Duodenal mucosa (tissue), 2 donors: ENCODE results near the gene PDZRN4.

Experiments used
- H3K27ac ChIP-seq: one replicate; pipeline ENCODE4 v1.7.0; 2013; ENCODE audit warnings: low read depth, low read length
- H3K27me3 ChIP-seq, 2 donors: one replicate each; pipeline ENCODE4 v1.7.0; 2013; ENCODE audit warnings: low read length in 2 of 2, control low read depth in 1 of 2; ENCODE audit not compliant: insufficient read depth in 2 of 2, control insufficient read depth in 1 of 2
- H3K36me3 ChIP-seq, 2 donors: one replicate each; pipeline ENCODE4 v1.7.0; 2013; ENCODE audit warnings: low read length in 2 of 2, control low read depth in 1 of 2; ENCODE audit not compliant: insufficient read depth in 2 of 2, control insufficient read depth in 1 of 2
- H3K4me1 ChIP-seq, 2 donors: one replicate each; pipeline ENCODE4 v1.7.0; 2013; ENCODE audit warnings: low read length in 2 of 2, control low read depth in 1 of 2; ENCODE audit not compliant: insufficient read depth in 2 of 2, control insufficient read depth in 1 of 2
- H3K4me3 ChIP-seq, 2 donors: one replicate each; pipeline ENCODE4 v1.7.0; 2013; ENCODE audit warnings: low read length in 2 of 2, low read depth in 1 of 2
- H3K9ac ChIP-seq, 2 donors: one replicate each; pipeline ENCODE4 v1.7.0; 2013; ENCODE audit warnings: low read length in 2 of 2, low read depth in 1 of 2
- H3K9me3 ChIP-seq, 2 donors: one replicate each; pipeline ENCODE4 v1.7.0; 2013; ENCODE audit warnings: low read length in 2 of 2, control low read depth in 1 of 2; ENCODE audit not compliant: control insufficient read depth in 1 of 2

PDZRN4 gene

DNA sequence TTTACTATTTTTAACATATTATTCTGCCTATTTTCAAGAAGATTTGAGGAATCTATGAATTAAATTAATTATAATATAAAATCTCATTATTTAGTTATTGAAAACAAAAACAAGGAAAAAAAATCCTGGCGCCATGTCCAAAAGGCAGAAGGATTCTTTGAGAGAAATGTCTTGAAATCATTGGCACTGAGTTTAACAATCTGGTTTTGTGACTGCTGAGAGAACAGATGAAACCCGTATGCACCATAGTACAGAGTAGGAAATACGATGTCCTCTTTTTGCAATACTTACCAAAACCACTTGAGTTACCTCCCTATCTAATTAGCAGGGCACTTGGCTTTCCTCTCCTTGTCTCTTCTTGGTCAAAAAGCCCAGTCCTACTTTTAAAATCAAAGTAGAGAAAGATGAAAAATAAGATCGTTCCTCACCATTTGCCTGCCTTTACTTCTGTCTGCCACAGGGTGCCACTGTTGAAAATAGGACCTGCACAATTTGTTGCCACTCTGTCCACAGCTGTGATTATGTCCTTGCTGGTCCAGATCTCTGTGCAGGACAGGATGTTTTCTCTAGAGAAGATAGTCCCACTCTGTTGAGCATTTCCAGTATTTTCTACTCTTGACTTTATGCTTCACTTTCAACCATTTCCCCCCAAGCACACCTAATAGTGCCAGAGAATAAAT lies 179.7 kb downstream of the PDZRN4 start:
- H3K4me1 ChIP-seq: no peaks in the 10 kb centered on the region
- no peak overlapping the region for H3K27ac ChIP-seq
- H3K9ac ChIP-seq: no peak overlapping the region
- H3K36me3 ChIP-seq: no peaks in the 10 kb centered on the region
- H3K4me3 ChIP-seq: no peak overlapping the region
- H3K27me3 ChIP-seq: no peaks in the 10 kb centered on the region
- peaks cover 0 to 3% of the 10 kb centered on the region in 2 donors for H3K9me3 ChIP-seq

DNA sequence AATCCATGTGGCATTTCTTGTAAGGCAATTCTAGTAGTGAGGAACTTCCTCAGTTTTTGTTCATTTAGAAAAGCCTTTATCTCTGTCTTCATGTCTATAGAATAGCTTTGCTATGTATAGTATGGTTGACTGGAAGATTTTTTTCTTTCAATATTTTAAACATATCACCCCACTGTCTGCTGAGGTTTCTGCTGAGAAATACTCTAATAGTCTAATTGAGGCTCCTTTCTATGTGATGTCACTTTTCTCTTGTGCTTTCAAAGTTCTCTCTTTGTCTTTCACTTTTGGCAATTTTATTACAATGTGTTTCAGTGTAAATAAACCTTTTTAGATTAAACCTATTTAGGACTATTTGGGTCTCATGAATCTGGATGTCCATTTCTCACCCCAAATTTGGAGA lies 192.8 kb downstream of the PDZRN4 start:
- Histone ChIP-seq H3K27me3 (no peaks in the 10 kb centered on the region), H3K4me1 (no peaks in the 10 kb centered on the region), H3K27ac (no peak overlapping the region), H3K9me3 (peaks cover 0 to 5% of the 10 kb centered on the region in 2 donors), H3K4me3 (no peak overlapping the region), H3K36me3 (no peaks in the 10 kb centered on the region), H3K9ac (no peak overlapping the region)

DNA sequence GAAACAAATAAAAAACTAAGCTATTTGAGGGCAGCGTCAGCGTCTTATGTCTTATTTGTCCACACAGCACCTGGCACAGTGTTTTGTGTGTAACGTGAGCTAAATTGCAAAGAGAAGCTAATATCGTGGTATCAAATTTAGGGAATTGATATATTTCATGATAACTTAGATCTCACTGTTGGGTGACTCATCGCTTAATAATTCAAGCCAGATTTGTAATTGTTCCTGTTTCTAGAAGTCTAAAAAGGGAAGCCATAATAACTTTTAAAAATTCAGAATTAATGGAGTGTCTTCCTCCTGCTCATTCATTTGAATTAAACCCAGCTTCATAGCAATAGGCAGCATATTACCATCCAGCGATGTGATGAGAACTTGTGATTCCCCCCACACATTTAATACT lies 214.7 kb downstream of the PDZRN4 start:
- Histone ChIP-seq H3K9ac (no peak overlapping the region), H3K4me1 (no peaks in the 10 kb centered on the region), H3K27me3 (no peaks in the 10 kb centered on the region), H3K4me3 (no peak overlapping the region), H3K9me3 (no peaks in the 10 kb centered on the region), H3K27ac (no peak overlapping the region), H3K36me3 (no peaks in the 10 kb centered on the region)

DNA sequence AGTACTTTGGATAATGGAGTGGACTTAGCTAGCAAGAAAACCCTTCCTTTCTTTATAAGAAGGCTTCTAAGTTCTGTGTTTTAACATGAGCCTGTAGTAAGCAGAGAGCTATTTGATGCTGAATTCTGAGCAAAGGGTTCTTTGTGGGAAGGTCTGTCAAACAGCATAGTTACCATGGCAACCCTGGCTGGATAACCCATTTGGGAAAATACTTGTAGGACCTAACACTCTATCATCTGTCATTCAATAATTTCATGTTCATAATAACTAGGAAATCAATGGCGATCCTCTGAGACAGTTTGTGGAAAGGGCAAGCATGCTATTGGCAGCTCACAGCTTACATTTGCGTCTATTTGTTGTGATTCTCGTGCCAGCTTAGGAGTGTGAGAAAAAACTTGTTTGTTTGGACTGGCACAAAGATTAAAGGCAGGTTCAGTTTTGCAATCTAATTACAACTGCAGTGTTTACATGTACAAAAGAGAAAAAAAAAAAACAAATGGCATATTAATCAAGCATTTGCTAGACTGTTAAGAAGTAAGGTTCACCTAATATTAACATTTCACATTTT lies 219.2 kb downstream of the PDZRN4 start:
- H3K4me1 ChIP-seq: no peaks in the 10 kb centered on the region
- no peak overlapping the region for H3K4me3 ChIP-seq
- H3K9ac ChIP-seq: no peak overlapping the region
- H3K36me3 ChIP-seq: no peaks in the 10 kb centered on the region
- no peaks in the 10 kb centered on the region for H3K27me3 ChIP-seq
- no peaks in the 10 kb centered on the region for H3K9me3 ChIP-seq
- no peak overlapping the region for H3K27ac ChIP-seq

DNA sequence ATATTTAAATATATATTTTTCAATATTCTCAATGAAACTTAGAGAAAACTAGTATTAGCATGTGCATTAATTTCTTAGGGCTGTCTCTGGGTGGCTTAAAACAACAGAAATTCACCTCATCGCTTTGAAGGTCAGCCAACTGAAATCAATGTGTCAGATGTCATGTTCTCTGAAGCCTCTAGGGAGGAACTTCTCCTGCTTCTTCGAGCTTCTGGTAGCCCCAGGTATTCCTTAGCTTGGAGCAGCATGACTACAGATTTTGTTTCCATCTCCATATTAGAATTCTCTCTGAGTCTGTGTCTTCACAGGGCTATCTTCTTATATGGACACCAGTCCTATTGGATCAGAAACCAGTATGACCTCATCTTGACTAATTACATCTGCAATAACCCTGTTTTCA lies 221.5 kb downstream of the PDZRN4 start:
- H3K9ac ChIP-seq: no peak overlapping the region
- H3K4me3 ChIP-seq: no peak overlapping the region
- no peaks in the 10 kb centered on the region for H3K27me3 ChIP-seq
- no peak overlapping the region for H3K27ac ChIP-seq
- no peaks in the 10 kb centered on the region for H3K9me3 ChIP-seq
- H3K4me1 ChIP-seq: no peaks in the 10 kb centered on the region
- H3K36me3 ChIP-seq: no peaks in the 10 kb centered on the region

DNA sequence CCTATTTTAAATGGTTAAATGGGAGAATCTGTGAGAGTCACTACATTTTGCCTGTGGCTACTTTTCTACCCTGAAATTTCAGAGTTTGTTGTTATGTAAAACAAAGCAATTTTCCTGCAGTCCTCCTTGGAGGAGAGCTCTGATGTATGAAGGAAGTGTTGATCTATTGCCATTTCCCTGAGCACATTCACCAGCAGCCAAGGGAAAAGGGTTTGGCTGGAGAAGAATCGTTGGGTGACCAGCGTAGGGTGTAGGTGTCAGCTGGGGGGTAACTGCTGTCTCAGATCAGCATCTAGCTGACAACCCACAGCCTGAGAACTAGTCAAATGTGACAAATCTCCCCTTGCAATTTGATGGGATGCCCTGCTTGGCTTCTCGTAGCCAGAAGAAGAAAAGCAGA lies 230.5 kb downstream of the PDZRN4 start:
- Histone ChIP-seq H3K4me1 (no peaks in the 10 kb centered on the region), H3K9ac (no peak overlapping the region), H3K27ac (no peak overlapping the region), H3K36me3 (no peaks in the 10 kb centered on the region), H3K27me3 (no peaks in the 10 kb centered on the region), H3K9me3 (no peaks in the 10 kb centered on the region), H3K4me3 (no peak overlapping the region)

DNA sequence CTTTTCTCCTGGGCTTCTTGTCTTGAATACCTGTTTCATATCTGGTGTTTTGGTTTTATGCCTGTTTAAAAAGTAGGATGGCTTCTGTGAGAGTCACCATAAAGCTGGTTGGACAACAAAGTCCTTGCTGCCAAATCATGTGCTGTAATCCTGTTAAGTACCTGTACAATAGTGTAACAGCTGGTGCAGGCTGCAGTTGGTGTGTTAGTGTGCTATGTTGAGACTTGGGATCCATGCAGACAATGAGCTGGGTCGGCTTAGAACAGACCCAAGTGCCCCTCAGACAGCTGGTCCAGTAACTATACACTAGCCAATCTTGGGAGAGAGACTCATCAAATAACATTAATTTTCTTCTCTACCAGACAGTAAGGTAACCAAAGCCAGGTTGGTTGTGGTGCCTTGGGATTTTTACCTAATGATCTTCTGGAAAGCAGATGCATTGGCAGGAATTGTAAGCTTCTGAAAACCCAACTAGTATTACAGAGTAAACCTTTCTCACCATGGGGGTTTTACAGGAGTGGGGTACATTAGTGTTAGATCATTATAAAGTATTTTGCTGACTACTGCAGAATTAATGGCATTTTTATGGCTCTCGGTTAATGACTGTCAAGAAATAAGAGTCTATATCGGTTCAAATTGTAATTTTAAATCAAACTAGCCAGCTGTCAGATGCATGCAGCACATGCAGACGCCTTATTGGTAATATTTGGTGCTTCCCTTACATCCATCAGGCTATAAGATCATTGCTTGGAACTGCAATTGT lies 231.2 kb downstream of the PDZRN4 start:
- Histone ChIP-seq H3K4me3 (no peak overlapping the region), H3K9ac (no peak overlapping the region), H3K27ac (no peak overlapping the region), H3K9me3 (no peaks in the 10 kb centered on the region), H3K27me3 (no peaks in the 10 kb centered on the region), H3K36me3 (no peaks in the 10 kb centered on the region), H3K4me1 (no peaks in the 10 kb centered on the region)

DNA sequence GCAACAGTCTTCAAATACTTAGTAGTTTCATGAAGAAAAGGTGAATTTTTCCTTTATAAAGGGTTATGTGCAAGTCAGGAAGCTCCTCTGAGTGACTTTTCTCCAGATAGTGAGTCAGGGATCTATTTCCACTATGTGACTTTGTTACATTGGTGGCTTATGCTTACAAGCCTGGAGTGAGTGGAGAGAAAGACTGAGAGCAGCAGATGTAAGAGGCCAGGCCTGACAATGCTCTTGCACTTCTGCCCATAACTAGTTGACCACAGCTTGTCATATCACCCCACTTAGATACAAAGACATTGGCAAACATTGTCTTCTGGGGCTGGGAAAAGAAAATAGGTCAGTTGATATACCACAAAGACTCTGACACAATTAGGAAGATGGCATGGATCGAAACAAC lies 236.5 kb downstream of the PDZRN4 start:
- no peaks in the 10 kb centered on the region for H3K9me3 ChIP-seq
- H3K27me3 ChIP-seq: no peaks in the 10 kb centered on the region
- no peaks in the 10 kb centered on the region for H3K4me1 ChIP-seq
- H3K27ac ChIP-seq: no peak overlapping the region
- H3K36me3 ChIP-seq: no peaks in the 10 kb centered on the region
- no peak overlapping the region for H3K9ac ChIP-seq
- H3K4me3 ChIP-seq: no peak overlapping the region

DNA sequence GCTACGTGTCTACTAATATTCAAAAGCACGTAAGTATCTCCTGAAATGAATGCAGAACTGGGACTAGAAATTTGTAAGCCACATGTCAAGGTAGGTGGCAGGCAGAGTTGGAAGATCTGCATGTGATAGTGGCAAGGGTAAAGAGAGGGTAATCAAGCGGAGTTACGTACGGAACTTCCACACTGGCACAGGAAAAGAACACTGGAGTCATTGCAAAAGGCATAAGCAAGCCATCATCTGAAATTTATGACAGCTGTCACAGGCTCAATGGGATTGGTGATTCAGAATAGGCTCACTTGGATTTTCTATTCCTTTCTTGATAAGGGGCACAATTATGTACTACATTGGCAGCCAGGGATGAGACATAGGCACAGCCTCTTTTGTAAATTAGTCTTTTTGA lies 245.3 kb downstream of the PDZRN4 start:
- Histone ChIP-seq H3K27ac (no peak overlapping the region), H3K9me3 (no peaks in the 10 kb centered on the region), H3K27me3 (no peaks in the 10 kb centered on the region), H3K36me3 (no peaks in the 10 kb centered on the region), H3K9ac (no peak overlapping the region), H3K4me3 (no peak overlapping the region), H3K4me1 (no peaks in the 10 kb centered on the region)

DNA sequence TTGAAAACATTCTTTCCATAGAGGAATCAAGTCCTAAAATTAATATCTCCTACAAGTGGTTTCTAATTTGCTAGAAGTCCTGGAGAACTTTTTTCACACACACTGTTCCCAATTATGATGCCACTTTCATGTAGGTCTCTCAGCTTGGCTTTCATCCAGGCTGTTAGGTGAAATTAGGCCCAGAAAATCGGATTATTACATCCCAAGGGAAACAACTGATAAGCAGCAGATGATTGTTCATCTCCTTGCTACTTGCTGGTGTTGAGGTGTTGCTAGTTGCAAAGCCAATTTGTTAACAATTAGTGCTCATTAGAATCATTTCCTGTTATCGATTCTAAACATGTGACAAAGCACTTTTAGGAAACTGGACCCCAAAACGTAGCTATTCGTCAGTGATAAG lies 248.0 kb downstream of the PDZRN4 start:
- Histone ChIP-seq H3K9me3 (no peaks in the 10 kb centered on the region), H3K27me3 (no peaks in the 10 kb centered on the region), H3K9ac (no peak overlapping the region), H3K4me3 (no peak overlapping the region), H3K27ac (no peak overlapping the region), H3K4me1 (no peaks in the 10 kb centered on the region), H3K36me3 (no peaks in the 10 kb centered on the region)
